NOMO-1 treated with dmso at 0.1 percent for 144 hours (cell line): ENCODE measurements around the gene FRMD4A.

Experiments
- DNase-seq: peaks from one replicate; lab custom pipeline; 2025; ENCODE audit not compliant: unreplicated experiment; lab: John Stamatoyannopoulos, UW

Gene FRMD4A

DNA sequence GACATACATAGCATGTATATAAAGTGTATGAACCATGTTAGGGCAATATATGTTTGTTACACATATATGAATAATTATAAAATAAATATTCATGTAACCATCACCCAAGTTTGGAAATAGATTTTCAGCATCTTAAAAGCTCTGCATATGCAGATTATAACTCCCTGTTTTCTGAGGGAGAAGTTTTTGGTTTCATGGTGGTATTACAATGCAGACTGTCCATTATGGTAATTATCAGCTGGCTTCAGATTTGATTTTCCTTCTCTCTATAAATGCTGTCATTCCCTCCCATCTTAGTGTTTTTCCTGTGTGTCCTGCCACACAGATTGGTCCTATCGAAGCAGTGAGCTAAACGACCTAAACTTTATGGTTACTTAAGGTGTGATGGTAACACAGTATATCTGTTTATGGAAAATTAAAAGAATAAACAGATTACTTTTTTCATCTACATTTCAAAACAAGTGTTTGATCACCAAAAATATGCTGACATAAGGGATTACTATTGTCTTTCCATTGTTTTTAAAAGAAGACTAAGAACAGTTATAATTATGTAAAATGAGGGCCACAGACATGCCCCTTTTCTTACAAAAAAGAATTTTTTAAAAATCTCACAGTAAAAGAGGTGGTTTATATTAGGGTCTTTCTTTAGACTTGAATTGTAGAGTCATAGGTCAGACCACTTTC is 726.2 kb downstream of the FRMD4A start:
- no peak for DNase-seq

- no peak for DNase-seq
Observed at GRCh38 chr10:13597909-13598308, 732.8 kb downstream of the FRMD4A start.

DNA sequence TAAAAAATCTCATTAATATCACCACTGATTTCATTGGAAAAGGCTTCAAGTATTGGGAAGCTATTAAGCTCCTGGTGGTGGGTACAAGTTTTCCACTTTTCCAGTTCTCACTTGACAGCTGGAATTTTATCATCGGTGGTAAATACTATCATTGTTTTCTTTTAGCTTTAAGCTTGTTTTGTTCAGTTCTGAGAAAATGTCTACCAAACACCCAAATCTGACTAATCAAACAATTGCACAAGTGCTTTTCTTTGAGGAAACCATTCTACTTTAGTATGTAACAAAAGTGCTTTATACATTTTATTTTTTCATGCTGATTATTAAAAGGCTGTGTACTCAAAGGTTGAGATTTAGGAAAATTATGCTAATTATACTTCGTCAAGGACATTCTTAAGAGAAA is 736.1 kb downstream of the FRMD4A start:
- no peak for DNase-seq
